HG02840 (cell line): Measurements from ENCODE around the gene STRC.
A peak's percentile ranks its signal among the peaks of the same experiment; 100 is the strongest.
"Not testable (repeated sequence)": the region's sequence is repeated elsewhere in the genome, so short reads cannot be mapped to it uniquely, and the experiment has no call there.

ENCODE experiments used
- ATAC-seq: cut with Tn5 transposase; IDR thresholded peaks from one replicate; pipeline ENCODE4 v1.9.1; 2021; ENCODE audit warnings: mild to moderate bottlenecking, moderate library complexity, moderate number of reproducible peaks; ENCODE audit not compliant: unreplicated experiment, low FRiP score

Gene STRC

GRCh38 chr15:43618700-43619099 lies at the start of gene STRC:
TSS of gene STRC (minus strand) at chr15:43618800. CDS start at chr15:43618722, 78 bp downstream.
- not testable (repeated sequence) for ATAC-seq

GRCh38 chr15:43666177-43666576 lies 47.6 kb upstream of the STRC start:
- not testable (repeated sequence) for ATAC-seq

- not testable (repeated sequence) for ATAC-seq
These were observed 44.7 kb upstream of the STRC start for GRCh38 chr15:43663333-43663732.

- not testable (repeated sequence) for ATAC-seq
These were observed 43.7 kb upstream of the STRC start for GRCh38 chr15:43662293-43662692.

GRCh38 chr15:43659727-43660126 lies 41.1 kb upstream of the STRC start:
- ATAC-seq: not testable (repeated sequence)

- not testable (repeated sequence) for ATAC-seq
These were observed 30.9 kb upstream of the STRC start for GRCh38 chr15:43649430-43649926.

- ATAC-seq: no peak
These were observed 30.2 kb upstream of the STRC start, which contains the start of gene CATSPER2 for GRCh38 chr15:43648649-43649429. TSS of gene CATSPER2 (minus strand) at chr15:43648844. CDS start at chr15:43648061, 783 bp downstream.

- ATAC-seq: not testable (repeated sequence)
These were observed 20.0 kb upstream of the STRC start for GRCh38 chr15:43638464-43639204.

GRCh38 chr15:43626937-43627336 lies 8.3 kb upstream of the STRC start:
- not testable (repeated sequence) for ATAC-seq

- ATAC-seq: no peak
These were observed 6.5 kb upstream of the STRC start for GRCh38 chr15:43625106-43625505.

- not testable (repeated sequence) for ATAC-seq
These were observed 3.6 kb upstream of the STRC start for GRCh38 chr15:43622068-43622799.

GRCh38 chr15:43617750-43618149 lies 850 bp downstream of the STRC start:
- not testable (repeated sequence) for ATAC-seq

- not testable (repeated sequence) for ATAC-seq
These were observed 16.4 kb downstream of the STRC start for GRCh38 chr15:43602233-43602632.

- ATAC-seq: not testable (repeated sequence)
These were observed 18.4 kb downstream of the STRC start for GRCh38 chr15:43600200-43600599.

GRCh38 chr15:43599131-43599530 lies 19.5 kb downstream of the STRC start:
- not testable (repeated sequence) for ATAC-seq

GRCh38 chr15:43593328-43594190 lies 25.0 kb downstream of the STRC start, which contains the start of gene CKMT1B:
TSS of gene CKMT1B (plus strand) at chr15:43594027. CDS start at chr15:43594219, 192 bp downstream.
- ATAC-seq: not testable (repeated sequence)

GRCh38 chr15:43592841-43593240 lies 25.8 kb downstream of the STRC start:
- ATAC-seq: not testable (repeated sequence)

GRCh38 chr15:43589778-43590466 lies 28.7 kb downstream of the STRC start, which contains the start of gene PPIP5K1:
TSS of gene PPIP5K1 (minus strand) at chr15:43590208. CDS start at chr15:43584504, 5,704 bp downstream.
- peak; percentile 94 for ATAC-seq

GRCh38 chr15:43574607-43575006 lies 44.0 kb downstream of the STRC start:
- ATAC-seq: not testable (repeated sequence)
